NOMO-1 treated with DMSO at 0.1 percent for 48 hours (cell line): ENCODE measurements around the gene TREML2.
"Not testable (repeated sequence)": the region's sequence is repeated elsewhere in the genome, so short reads cannot be mapped to it uniquely, and the experiment has no call there.

Experiments
- DNase-seq: peaks from one replicate; lab custom pipeline; 2025; ENCODE audit not compliant: unreplicated experiment; lab: John Stamatoyannopoulos, UW

TREML2 gene, protein sequence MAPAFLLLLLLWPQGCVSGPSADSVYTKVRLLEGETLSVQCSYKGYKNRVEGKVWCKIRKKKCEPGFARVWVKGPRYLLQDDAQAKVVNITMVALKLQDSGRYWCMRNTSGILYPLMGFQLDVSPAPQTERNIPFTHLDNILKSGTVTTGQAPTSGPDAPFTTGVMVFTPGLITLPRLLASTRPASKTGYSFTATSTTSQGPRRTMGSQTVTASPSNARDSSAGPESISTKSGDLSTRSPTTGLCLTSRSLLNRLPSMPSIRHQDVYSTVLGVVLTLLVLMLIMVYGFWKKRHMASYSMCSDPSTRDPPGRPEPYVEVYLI

DNA sequence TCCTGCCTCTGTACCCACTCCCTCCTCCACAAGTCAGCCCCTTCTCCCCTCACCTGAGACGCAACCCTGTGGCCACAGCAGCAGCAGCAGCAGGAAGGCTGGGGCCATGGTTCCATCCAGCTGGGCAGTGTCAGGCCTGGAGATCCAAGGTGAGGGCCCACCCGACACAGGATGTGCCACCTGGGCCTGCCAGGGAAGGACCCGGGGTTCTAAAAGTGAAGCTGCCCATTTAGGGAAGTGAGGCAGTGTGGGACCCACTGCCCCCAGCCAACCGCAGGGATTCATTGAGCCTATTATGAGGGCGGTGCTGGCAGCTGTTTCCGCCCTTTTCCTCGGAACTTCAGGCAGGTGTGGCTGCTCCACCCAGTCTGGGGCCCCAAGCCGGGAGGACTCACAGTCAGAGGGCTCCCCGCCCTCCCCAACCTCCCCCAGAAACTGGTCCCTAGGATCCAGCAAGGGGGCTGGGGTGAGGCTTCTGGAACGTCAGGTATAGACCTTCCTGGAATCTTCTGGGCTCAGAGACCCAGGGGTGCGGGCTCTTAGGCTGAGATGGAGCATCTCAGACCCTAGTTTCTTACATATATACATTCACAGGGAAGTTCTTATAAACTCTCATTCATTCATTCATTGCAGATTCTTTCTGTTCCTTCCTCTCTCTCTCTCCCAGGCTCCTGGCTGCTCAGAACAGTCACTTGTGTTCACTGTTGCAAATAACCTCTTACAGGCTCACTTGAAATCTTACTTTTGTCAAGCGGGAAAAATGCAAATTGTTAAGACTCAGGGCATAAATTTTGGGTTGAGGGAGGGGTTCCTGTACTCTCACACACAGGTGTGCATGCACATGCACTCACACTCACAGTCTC is at the start of gene TREML2:
Gene TREML2, minus strand, starts transcription at position 249 of the 863 bp plus-strand sequence. Its CDS starts 141 bp downstream, at position 108.
- DNase-seq = peak; percentile 57

DNA sequence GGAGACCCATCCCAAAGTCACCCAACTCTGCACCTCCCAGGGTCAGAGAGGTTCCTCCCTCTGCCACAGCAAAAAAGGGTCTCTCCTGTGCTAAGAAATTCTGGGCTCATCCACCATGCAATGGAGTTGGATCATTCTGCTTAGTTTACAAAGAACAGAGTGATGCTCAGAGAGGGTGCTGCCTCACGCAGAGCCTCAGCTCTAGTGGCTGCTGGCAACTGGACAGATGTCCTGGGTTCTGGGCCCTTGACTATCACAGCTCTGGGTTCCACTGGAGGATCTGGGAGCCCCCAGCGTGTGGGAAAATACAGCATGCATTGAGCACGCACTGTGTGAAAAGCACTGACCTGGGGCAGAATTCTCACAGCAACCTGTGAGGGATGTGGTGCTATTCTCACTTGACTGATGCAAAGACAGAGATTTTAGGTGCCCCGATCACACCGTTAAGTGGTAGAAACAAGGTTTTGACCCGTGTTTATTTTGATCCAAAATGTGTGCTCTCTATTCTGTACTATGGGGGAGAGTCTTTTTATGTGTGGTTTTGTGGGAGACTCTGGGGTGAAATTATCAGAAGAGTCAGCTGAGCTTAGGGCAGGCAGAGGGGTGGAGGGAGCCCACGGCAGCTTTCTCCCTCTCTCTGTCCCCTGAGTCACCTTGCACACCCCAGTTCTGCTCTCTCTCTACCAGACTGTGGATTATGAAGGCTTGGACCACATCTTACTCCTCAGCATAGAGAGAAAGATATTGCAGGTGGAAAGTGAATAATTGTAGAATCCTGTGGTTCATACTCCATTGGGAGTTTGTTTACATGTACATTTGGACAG is 47.1 kb upstream of the TREML2 start:
- no peak for DNase-seq

DNA sequence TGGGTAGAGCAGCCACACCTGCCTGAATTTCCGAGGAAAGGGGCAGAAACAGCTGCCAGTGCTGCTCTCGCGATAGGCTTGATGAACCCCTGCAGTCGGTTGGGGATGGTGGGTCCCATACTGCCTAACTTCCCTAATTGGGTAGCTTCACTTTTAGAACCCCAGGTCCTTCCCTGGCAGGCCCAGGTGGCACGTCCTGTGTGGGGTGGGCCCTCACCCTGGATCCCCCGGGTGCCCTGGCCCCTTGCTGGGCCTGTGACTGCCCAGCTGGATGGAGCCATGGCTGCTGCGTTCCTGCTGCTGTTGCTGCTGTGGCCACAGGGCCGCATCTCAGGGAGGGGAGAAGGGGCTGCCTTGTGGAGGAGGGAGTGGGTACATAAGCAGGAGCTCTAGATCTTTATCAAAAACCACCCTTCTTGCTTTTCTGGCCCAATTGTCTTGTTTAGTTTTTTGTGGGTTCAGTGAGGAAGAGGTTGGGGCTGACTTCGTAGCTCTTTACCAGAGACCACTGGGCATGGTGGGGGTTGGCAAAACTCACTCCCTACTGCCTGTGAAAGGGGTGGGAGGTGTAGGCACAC is 46.4 kb upstream of the TREML2 start:
- no peak for DNase-seq

DNA sequence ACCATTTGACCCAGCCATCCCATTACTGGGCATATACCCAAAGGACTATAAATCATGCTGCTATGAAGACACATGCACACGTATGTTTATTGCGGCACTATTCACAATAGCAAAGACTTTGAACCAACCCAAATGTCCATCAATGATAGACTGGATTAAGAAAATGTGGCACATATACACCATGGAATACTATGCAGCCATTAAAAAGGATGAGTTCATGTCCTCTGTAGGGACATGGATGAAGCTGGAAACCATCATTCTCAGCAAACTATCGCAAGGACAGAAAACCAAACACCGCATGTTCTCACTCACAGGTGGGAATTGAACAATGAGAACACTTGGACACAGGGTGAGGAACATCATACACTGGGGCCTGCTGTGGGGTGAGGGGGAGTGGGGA is 45.6 kb upstream of the TREML2 start:
- not testable (repeated sequence) for DNase-seq

DNA sequence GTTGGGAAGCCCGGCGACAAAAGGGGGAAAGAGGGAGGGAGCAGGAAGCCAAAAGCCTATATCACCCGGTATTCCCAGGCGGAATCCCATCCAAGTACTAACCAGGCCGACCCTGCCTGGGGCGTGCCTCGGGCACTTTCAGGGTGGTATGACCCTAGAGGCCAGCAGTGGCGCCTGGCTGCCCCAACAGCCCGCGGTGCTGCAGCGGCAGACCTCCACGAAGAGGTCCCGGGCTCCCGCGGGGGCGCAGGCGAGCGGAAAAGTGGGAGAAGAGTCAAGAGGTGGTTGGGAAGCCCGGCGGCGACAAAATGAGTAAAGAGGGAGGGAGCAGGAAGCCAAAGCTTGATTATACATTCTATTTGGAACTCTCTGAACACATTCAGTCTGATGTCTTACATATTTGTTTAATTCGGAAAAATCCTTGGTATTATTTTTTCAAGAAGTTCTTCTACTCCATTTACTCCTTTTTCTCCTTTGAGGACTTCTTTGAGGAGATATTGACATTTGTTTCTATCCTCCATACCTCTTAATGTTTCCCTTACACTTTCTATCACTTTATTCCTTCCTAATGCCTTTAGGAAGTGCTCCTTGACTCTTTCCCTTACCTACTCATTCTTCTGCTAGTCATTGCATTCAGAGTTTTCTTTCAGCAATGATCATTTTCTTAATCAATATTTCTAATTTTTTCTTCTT is 38.7 kb upstream of the TREML2 start:
- no peak for DNase-seq

DNA sequence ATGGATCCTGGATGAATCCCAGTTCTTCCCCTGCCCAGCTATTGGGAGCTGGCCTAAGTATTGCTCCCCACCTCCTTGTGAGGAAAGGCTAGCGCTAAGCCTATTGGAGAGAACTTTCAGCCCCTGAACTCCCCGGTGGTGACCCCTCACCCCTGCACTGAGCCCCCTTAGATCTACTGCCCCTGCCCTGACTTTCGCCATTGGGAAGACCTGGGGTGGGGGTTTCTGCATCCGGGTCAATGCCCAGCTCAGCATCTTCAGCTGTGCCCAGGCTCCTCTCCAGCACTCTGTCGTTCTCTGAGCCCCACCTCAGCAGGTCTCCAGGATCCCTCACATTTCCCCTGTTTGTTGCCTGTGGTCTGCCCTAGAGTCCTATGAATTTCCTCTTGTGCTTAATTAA is 36.2 kb upstream of the TREML2 start:
- no peak for DNase-seq

DNA sequence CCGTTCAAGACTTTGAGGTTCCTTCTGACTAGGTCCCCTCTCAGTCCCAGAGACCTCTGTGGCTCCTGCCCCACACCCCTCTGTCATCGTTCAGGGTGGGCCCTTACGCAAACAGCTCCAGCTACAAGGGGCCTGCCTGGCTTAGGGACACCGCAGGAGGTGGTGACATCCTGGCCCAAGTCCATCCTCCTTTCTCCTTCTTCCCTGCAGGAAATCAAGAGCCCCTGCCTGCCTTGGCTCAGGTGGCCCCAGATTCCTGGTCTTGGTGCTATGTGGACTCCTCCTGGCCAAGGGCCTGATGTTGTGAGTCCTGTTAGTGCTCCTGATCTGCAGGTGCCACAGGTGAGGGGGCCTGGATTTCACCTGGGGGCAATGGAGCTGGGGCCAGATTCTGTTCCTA is 35.3 kb upstream of the TREML2 start:
- no peak for DNase-seq

DNA sequence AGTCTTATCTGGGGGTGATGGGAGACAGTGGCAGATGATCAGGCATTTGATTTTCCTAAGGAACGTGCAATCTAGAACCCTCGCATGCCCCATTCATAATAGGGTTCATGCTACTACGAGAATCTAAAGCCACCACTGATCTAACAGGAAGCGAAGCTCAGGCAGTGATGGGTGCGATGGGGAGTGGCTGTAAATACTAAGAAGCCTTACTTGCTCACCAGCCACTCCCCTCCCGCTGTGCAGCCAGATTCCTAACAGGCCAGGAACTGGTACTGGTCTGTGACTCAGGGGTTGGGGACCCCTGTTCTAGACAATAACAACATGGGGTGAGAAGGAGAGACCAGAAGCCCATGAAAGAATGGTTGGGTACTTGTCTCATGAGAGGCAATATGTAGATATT is 31.7 kb upstream of the TREML2 start:
- no peak for DNase-seq

DNA sequence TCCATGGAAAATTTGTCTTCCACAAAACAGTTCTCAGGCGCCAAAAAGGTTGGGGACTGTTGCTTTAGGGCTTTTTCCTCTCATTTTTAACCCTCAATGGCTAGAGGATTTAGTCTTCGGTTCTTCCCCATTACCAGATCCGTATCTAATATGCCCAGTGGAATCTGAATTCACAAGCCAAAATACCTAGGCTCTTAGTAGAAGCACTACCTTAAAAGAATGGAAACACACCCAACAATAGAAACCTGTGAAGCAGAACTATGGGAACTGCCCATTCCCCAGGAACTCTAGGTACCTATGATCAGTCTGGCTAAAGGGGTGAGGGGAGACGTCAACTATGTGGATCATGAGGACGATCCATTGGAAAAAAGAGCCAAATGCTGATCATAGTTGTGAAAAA is 30.3 kb upstream of the TREML2 start:
- no peak for DNase-seq

DNA sequence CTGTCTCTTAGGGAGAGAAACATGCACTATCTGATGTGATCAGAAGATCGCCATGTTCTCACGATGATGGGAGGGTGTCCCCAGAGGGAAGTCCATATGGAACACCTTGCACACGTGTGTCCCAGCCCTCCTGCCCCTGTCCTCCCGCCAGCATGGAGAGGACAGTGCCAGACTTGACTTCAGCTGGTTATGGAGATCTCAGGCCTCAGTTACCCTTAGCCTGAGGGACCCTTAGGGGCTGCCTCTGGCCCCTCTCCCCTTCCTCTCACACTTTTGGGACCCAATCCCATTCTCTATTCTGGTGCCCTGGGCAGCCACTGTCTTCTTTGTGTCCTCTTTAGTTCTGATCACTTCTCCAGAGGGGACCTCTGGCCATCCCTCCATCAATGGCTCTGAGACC is 28.8 kb upstream of the TREML2 start:
- DNase-seq = no peak

DNA sequence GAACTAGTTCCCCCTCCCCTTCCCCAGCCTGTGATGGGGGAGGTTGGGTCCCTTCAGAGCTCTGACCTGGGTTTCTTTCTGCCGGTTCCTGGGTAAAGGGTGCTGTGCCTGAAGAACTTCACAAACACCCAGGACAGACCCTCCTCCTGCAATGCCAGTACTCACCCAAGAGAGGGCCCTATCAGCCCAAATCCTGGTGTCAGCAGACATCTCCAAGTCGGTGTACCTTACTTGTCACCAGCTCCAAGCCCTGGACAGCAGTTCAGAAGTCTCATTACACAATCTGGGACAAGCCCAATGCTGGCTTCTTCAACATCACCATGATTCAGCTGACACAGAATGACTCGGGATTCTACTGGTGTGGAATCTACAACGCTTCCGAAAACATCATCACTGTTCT is 27.7 kb upstream of the TREML2 start:
- DNase-seq = peak; percentile 24

DNA sequence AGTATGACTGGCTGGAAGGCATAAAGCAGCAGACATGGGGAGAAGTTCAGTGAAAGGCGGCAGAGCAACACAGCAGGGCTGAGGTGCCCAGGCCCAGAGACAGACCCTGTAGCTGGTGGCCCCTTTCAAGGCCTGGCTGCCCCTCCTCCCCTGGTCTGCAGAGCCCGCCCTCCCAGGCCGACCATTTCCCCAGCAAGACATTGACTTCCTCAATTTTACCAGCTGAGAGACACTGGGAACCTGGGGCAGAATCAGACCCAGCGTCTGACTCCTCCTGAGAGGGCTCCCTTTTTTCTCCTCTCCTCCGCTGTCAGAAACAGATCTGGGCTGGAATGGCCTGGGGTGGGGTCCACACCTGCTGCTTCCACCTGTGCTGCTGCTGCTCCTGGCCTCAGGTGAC is 27.1 kb upstream of the TREML2 start, which contains the start of gene TREML4:
Gene TREML4, plus strand, starts transcription at position 254 of the 400 bp plus-strand sequence. Its CDS starts 79 bp downstream, at position 333.
- DNase-seq = peak; percentile 51

DNA sequence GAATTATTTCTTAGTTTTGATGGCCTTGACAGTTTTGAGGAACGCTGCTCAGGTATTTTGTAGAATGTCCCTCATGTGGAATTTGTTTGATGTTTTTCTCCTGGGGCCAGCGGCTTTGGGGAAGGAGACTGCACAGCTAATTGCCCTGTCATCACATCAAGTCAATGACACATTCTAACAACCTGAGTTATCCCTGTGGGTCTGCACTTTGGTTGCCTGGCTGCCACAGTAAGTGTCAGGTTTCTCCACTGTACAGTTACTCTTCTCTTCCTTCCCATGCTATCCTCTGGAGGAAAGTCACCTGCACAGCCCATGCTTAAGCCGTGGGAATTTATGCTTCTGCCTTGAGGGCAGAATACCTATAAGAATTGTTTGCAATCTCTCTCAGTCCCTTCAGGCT is 25.8 kb upstream of the TREML2 start:
- DNase-seq = no peak

DNA sequence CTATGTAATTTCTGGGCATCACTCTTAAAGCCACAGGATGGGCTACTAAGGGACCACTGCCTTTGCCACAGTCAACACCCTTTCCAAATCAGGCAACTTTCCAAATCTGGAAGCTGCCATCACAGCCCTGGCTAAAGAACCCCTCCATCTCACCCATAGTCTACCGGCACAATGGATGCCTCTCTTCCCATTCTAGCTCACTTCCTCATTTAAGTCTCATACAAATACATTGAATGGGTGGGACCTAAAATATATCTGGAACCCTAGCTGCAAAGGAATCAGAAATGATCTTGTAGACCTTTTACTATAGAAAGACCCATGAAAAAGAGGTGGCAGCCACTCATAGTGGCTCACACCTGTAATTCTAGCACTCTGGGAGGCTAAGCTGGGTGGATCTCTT is 23.9 kb upstream of the TREML2 start:
- no peak for DNase-seq

DNA sequence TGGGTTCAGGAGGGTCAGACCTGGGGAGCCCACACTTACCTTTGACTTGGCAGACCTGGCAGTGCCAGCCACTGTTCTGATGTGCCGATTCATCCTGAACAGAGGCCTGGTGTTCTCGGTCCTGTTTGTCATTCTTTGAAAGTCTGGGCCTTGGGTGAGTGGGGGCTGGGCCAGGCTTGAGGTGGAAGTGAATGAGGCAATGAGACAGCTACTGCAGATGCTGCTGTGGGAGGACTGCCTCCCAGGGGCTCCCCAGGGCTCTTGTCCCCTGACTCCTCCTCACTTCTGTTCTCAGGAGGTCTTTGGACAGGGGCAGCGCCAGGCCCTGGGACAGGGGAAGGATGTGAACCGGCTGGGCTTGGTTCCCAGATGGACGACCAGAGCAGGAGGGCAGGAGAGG is 21.6 kb upstream of the TREML2 start:
- DNase-seq = peak; percentile 22

DNA sequence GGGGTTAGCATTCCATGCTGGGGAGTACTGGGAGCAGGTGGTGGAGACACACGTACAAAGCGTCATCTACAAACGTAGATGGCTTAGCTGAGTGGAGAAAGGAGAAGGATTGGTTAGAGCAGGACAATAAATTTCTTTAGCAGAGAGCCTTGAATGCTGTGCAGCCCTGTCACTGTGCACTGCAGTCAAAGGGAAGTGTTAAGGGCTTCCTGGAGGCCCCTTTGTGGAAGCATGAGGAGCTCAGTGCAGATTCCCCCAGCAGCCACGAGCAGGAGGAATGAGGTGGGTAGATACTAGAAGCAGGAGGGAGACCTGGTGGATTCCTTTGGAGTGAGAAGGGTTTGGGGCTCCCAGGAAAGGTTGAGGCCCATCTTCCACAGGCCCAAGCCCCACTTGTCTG is 21.1 kb upstream of the TREML2 start:
- peak; percentile 39 for DNase-seq

DNA sequence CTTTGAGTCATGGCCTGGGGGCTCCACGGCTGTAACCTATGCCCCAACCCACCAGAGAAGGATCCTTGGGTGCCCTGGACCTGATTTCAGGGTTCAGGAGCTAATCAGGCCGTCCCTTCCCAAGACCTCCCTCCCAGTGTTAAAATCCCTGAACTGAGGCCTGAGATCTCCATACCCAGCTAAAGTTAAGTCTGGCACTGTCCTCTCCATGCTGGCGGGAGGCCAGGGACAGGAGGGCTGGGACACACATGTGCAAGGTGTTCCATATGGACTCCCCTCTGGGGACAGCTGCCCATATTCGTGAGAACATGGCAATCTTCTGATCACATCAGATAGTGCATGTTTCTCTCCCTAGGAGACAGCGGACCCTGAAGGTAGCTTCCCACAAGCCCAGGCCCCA is 15.7 kb upstream of the TREML2 start:
- DNase-seq = no peak

DNA sequence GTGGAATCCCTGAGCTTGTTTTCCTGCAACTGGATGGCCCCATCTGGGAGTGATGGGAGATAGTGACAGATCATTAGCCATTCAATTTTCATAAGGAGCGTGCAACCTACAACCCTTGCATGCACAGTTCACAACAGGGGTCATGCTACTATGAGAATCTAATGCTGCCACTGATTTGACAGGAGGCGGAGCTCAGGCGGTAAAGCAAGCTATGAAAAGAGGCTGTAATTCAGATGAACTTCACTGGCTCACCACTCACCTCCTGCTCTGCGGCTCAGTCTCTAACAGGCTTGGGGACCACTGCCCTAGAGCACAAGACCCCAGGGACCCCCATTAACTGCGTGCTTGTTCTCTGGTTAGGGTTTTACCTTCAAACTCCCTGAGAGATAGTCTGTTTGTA is 14.8 kb upstream of the TREML2 start:
- DNase-seq = no peak

DNA sequence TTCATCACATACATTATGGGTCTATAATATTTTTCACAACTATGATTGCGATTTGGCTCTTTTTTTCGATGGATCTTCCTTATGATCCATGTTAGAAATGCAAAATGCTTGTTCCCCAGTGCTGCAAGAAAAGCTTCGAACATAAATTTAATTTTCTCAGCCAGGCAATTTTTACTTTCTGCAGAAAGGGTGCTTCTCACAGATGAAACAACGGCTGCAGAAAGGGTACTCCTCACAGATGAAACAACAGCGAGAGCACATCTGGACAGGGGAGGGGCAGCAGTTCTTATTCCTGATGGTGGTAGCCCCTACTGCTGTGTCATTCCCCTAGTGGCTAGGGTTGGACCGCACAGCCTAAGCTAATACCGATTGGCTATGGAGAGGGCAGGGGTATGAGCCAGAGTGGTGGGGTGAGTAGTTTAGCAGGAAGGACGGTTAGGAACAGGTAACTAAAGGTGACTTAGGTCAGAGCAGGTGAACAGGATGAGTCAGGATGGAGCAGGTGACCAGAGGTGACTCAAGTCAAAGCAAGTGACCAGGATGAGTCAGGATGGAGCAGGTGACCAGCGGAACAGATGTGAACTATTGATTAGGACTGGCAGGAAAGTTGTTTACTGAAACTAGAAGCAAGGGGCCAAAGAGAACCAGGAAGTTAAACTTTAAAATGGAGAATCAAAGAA is 13.8 kb upstream of the TREML2 start:
- no peak for DNase-seq
